ENCODE measurements around the gene MYT1.

The MYT1 gene

GRCh38 chr20:64236137-64237088, 72.2 kb downstream of the MYT1 start:
- no peaks in the 10 kb centered on the region for H3K9me3 ChIP-seq (ENCODE audit: control insufficient read depth, insufficient read depth, low read length)
- H3K36me3 ChIP-seq (ENCODE audit: control insufficient read depth, insufficient read depth, low read length), result peaks cover 3% of the 10 kb centered on the region
- H3K9ac ChIP-seq (ENCODE audit: low read depth, low read length), result no peak overlapping the region
- no peak overlapping the region for H3K4me3 ChIP-seq (ENCODE audit: low read depth, low read length)
- no peaks in the 10 kb centered on the region for H3K4me1 ChIP-seq (ENCODE audit: control insufficient read depth, insufficient read depth, low read length)
- no peaks in the 10 kb centered on the region for H3K27me3 ChIP-seq (ENCODE audit: control insufficient read depth, insufficient read depth, low read length)

GRCh38 chr20:64237316-64237715, 73.1 kb downstream of the MYT1 start:
- Histone ChIP-seq H3K4me3 (ENCODE audit: low read depth, low read length) (no peak overlapping the region), H3K27me3 (ENCODE audit: control insufficient read depth, insufficient read depth, low read length) (no peaks in the 10 kb centered on the region), H3K9ac (ENCODE audit: low read depth, low read length) (no peak overlapping the region), H3K4me1 (ENCODE audit: control insufficient read depth, insufficient read depth, low read length) (no peaks in the 10 kb centered on the region), H3K36me3 (ENCODE audit: control insufficient read depth, insufficient read depth, low read length) (peaks cover 3% of the 10 kb centered on the region), H3K9me3 (ENCODE audit: control insufficient read depth, insufficient read depth, low read length) (no peaks in the 10 kb centered on the region)

GRCh38 chr20:64238115-64238825, 74.0 kb downstream of the MYT1 start:
- no peaks in the 10 kb centered on the region for H3K27me3 ChIP-seq (ENCODE audit: control insufficient read depth, insufficient read depth, low read length)

GRCh38 chr20:64238851-64239387, 74.7 kb downstream of the MYT1 start:
- Histone ChIP-seq H3K9ac (ENCODE audit: low read depth, low read length) (no peak overlapping the region), H3K36me3 (ENCODE audit: control insufficient read depth, insufficient read depth, low read length) (no peaks in the 10 kb centered on the region), H3K9me3 (ENCODE audit: control insufficient read depth, insufficient read depth, low read length) (no peaks in the 10 kb centered on the region), H3K4me1 (ENCODE audit: control insufficient read depth, insufficient read depth, low read length) (no peaks in the 10 kb centered on the region), H3K27me3 (ENCODE audit: control insufficient read depth, insufficient read depth, low read length) (no peaks in the 10 kb centered on the region), H3K4me3 (ENCODE audit: low read depth, low read length) (no peak overlapping the region)

More at GRCh38 chr20:64238115-64238825, 74.0 kb downstream of the MYT1 start:
- no peaks in the 10 kb centered on the region for H3K36me3 ChIP-seq (ENCODE audit: control insufficient read depth, insufficient read depth, low read length)
- no peak overlapping the region for H3K9ac ChIP-seq (ENCODE audit: low read depth, low read length)
- H3K4me1 ChIP-seq (ENCODE audit: control insufficient read depth, insufficient read depth, low read length), result no peaks in the 10 kb centered on the region
- no peak overlapping the region for H3K4me3 ChIP-seq (ENCODE audit: low read depth, low read length)
- H3K9me3 ChIP-seq (ENCODE audit: control insufficient read depth, insufficient read depth, low read length), result no peaks in the 10 kb centered on the region

GRCh38 chr20:64239449-64240242, 75.4 kb downstream of the MYT1 start:
- H3K4me3 ChIP-seq (ENCODE audit: low read depth, low read length), result no peak overlapping the region

GRCh38 chr20:64240243-64241015, 76.2 kb downstream of the MYT1 start:
- H3K4me3 ChIP-seq (ENCODE audit: low read depth, low read length), result no peak overlapping the region
- no peaks in the 10 kb centered on the region for H3K9me3 ChIP-seq (ENCODE audit: control insufficient read depth, insufficient read depth, low read length)
- H3K9ac ChIP-seq (ENCODE audit: low read depth, low read length), result no peak overlapping the region
- no peaks in the 10 kb centered on the region for H3K27me3 ChIP-seq (ENCODE audit: control insufficient read depth, insufficient read depth, low read length)
- no peaks in the 10 kb centered on the region for H3K4me1 ChIP-seq (ENCODE audit: control insufficient read depth, insufficient read depth, low read length)
- no peaks in the 10 kb centered on the region for H3K36me3 ChIP-seq (ENCODE audit: control insufficient read depth, insufficient read depth, low read length)

More at GRCh38 chr20:64239449-64240242, 75.4 kb downstream of the MYT1 start:
- Histone ChIP-seq H3K9me3 (ENCODE audit: control insufficient read depth, insufficient read depth, low read length) (no peaks in the 10 kb centered on the region), H3K9ac (ENCODE audit: low read depth, low read length) (no peak overlapping the region), H3K27me3 (ENCODE audit: control insufficient read depth, insufficient read depth, low read length) (no peaks in the 10 kb centered on the region), H3K4me1 (ENCODE audit: control insufficient read depth, insufficient read depth, low read length) (no peaks in the 10 kb centered on the region), H3K36me3 (ENCODE audit: control insufficient read depth, insufficient read depth, low read length) (no peaks in the 10 kb centered on the region)

GRCh38 chr20:64241061-64241460, 76.8 kb downstream of the MYT1 start:
- Histone ChIP-seq H3K9ac (ENCODE audit: low read depth, low read length) (no peak overlapping the region), H3K4me3 (ENCODE audit: low read depth, low read length) (no peak overlapping the region), H3K4me1 (ENCODE audit: control insufficient read depth, insufficient read depth, low read length) (no peaks in the 10 kb centered on the region), H3K36me3 (ENCODE audit: control insufficient read depth, insufficient read depth, low read length) (no peaks in the 10 kb centered on the region), H3K27me3 (ENCODE audit: control insufficient read depth, insufficient read depth, low read length) (no peaks in the 10 kb centered on the region), H3K9me3 (ENCODE audit: control insufficient read depth, insufficient read depth, low read length) (no peaks in the 10 kb centered on the region)

GRCh38 chr20:64242003-64242796, 77.9 kb downstream of the MYT1 start:
- Histone ChIP-seq H3K36me3 (ENCODE audit: control insufficient read depth, insufficient read depth, low read length) (no peaks in the 10 kb centered on the region), H3K4me3 (ENCODE audit: low read depth, low read length) (no peak overlapping the region), H3K9ac (ENCODE audit: low read depth, low read length) (no peak overlapping the region), H3K4me1 (ENCODE audit: control insufficient read depth, insufficient read depth, low read length) (no peaks in the 10 kb centered on the region), H3K9me3 (ENCODE audit: control insufficient read depth, insufficient read depth, low read length) (no peaks in the 10 kb centered on the region), H3K27me3 (ENCODE audit: control insufficient read depth, insufficient read depth, low read length) (no peaks in the 10 kb centered on the region)

- Histone ChIP-seq H3K9me3 (ENCODE audit: control insufficient read depth, insufficient read depth, low read length) (no peaks in the 10 kb centered on the region), H3K4me3 (ENCODE audit: low read depth, low read length) (no peak overlapping the region), H3K36me3 (ENCODE audit: control insufficient read depth, insufficient read depth, low read length) (no peaks in the 10 kb centered on the region), H3K27me3 (ENCODE audit: control insufficient read depth, insufficient read depth, low read length) (no peaks in the 10 kb centered on the region), H3K9ac (ENCODE audit: low read depth, low read length) (no peak overlapping the region), H3K4me1 (ENCODE audit: control insufficient read depth, insufficient read depth, low read length) (no peaks in the 10 kb centered on the region)
Observed at GRCh38 chr20:64242797-64243475, 78.7 kb downstream of the MYT1 start.

GRCh38 chr20:64244281-64244805, 80.1 kb downstream of the MYT1 start:
- Histone ChIP-seq H3K4me1 (ENCODE audit: control insufficient read depth, insufficient read depth, low read length) (no peaks in the 10 kb centered on the region), H3K9ac (ENCODE audit: low read depth, low read length) (no peak overlapping the region), H3K36me3 (ENCODE audit: control insufficient read depth, insufficient read depth, low read length) (no peaks in the 10 kb centered on the region), H3K4me3 (ENCODE audit: low read depth, low read length) (no peak overlapping the region), H3K27me3 (ENCODE audit: control insufficient read depth, insufficient read depth, low read length) (no peaks in the 10 kb centered on the region), H3K9me3 (ENCODE audit: control insufficient read depth, insufficient read depth, low read length) (no peaks in the 10 kb centered on the region)
